Thymus (tissue), 11 donors: ENCODE results near the gene TPPP2. TPM values are rescaled to one million over a fixed set of nuclear protein-coding genes. Genes with fewer than 3 reads are reported as not detected.

Experiments used
- DNase-seq, 9 donors: peaks; one replicate each; pipeline ENCODE4 v3.0.0-alpha.2; 2013; ENCODE audit warnings: low spot score in 9 of 9, low read depth in 6 of 9, missing footprints in 1 of 9
- H3K27ac ChIP-seq, 2 donors: one replicate each; pipeline ENCODE4 v1.5.1; 2013; ENCODE audit warnings: control low read depth in 1 of 2, low read depth in 1 of 2, low read length in 1 of 2, mild to moderate bottlenecking in 1 of 2, moderate library complexity in 1 of 2
- H3K27me3 ChIP-seq, 2 donors: one replicate each; pipeline ENCODE4 v1.5.1; 2013; ENCODE audit warnings: low read length in 1 of 2; ENCODE audit not compliant: control insufficient read depth in 2 of 2, insufficient read depth in 1 of 2
- H3K36me3 ChIP-seq, 2 donors: one replicate each; pipeline ENCODE4 v1.5.1; 2013; ENCODE audit warnings: low read length in 1 of 2, mild to moderate bottlenecking in 1 of 2, moderate library complexity in 1 of 2; ENCODE audit not compliant: control insufficient read depth in 2 of 2, insufficient read depth in 2 of 2
- H3K4me1 ChIP-seq, 2 donors: one replicate each; pipeline ENCODE4 v1.5.1; 2013; ENCODE audit warnings: low read length in 2 of 2; ENCODE audit not compliant: control insufficient read depth in 2 of 2, insufficient read depth in 2 of 2
- H3K4me3 ChIP-seq, 2 donors: one replicate each; pipeline ENCODE4 v1.5.1; 2013; ENCODE audit warnings: low read length in 2 of 2, control low read depth in 1 of 2, mild to moderate bottlenecking in 1 of 2
- H3K9me3 ChIP-seq, 2 donors: one replicate each; pipeline ENCODE4 v1.5.1; 2013; ENCODE audit warnings: low read length in 1 of 2, mild to moderate bottlenecking in 1 of 2; ENCODE audit not compliant: control insufficient read depth in 2 of 2, insufficient read depth in 1 of 2
- WGBS: extraction: QIAGEN DNeasy Blood & Tissue Kit; methylation state at CpG from one replicate; pipeline ENCODE4 v1.1.7; 2013; 5-methylcytosine and 5-hydroxymethylcytosine counted together
- polyA plus RNA-seq: library from polyadenylated mRNA; stranded (reverse); fragments of 200-250 nt; gene quantifications from one replicate; pipeline ENCODE4 v1.2.3, GENCODE V29; 2013
- total RNA-seq: library from RNA; stranded (reverse); fragments of 120-200 nt; gene quantifications from one replicate; pipeline ENCODE4 v1.2.4, GENCODE V29; 2013
- donor health status: healthy.

The TPPP2 gene
- total and polyA plus RNA-seq, 2 donors, result 0.30 TPM; not detected in 1

DNA sequence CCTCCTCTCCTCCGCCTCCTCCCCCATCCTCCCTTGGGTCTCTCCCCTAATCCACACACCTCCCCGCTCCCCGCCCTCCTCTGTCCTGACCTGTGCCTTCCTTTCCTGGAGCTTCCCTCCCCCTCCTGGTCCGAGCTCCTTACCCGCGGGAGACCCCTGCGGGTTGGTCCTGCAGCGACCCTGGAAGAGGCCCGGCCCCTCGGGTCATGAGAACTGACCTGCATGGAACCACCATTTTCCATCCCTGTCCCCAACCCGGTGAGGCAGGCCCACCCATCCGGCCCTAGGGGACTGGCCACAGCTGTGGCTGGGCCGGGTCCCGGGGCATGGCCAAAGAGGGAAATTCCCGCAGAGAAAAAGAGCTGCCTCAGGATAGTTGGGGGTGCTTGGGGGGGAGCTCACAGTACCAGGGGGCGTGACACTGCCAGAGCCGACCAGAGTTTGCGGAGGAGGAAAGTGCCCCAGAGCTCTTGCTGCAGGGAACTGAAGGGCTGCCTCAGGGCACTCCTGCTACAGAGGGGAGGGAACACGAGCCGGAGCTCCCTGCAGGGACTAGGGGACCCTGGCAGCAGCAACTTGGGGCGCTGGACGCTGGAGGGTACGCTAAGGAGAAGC is 40.7 kb downstream of the TPPP2 start:
- H3K9me3 ChIP-seq, result peaks cover 1 to 6% of the 10 kb centered on the region in 2 donors
- peaks cover 60 to 83% of the 10 kb centered on the region in 2 donors for H3K27me3 ChIP-seq
- peak overlapping the region; percentile 46 to 60 for H3K27ac ChIP-seq
- WGBS, result 1% methylated on average over 23 of the region's 23 CpGs
- DNase-seq, result peak in 1 of 9 donors; percentile 13
- H3K36me3 ChIP-seq, result no peaks in the 10 kb centered on the region
- H3K4me1 ChIP-seq, result peaks cover 15 to 34% of the 10 kb centered on the region in 2 donors
- peak overlapping the region; percentile 38 to 48 for H3K4me3 ChIP-seq

DNA sequence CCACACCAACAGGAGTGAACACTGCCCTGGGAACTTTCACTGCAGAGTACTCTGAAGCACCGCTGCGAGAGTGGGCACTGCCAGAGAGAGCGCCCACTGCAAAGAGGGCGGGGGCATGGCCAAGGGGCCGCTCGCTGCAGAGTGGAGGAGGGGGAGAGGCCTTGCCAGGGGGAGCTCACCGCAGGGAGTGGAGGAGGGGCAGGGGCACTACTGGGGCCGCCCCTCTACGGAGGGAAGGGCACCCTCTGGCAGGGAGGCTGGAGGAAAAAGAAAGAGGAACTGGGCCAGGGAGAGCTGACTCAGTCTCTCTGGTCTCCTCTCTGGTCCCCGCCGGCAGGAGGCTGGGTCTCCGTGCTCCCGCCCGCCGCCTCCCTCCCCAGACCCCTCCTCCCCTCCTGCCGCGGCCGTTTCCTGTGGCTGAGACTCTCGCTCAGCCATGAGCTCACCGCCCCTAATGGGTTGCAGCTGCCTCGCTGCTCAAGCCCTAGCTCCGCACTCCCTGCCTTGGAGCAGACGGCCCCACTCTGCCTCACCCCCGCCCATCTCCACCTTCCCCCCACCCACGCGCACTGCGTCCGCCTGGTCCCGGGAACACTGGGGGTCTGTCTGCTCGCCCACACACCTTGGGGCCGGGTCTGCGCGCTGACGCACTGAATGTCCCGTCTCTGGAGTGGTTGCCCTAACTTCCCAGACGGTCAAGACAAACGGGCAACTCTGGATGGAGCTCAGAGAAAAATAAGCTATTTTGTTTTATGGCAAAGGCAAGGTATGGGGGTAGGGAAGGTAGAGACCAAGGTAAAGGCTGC is 41.4 kb downstream of the TPPP2 start:
- peak in 4 of 9 donors; percentile 35 to 65 (median 46) for DNase-seq
- Histone ChIP-seq H3K27me3 (peaks cover 56 to 76% of the 10 kb centered on the region in 2 donors), H3K36me3 (no peaks in the 10 kb centered on the region), H3K4me3 (peak overlapping the region; percentile 35 to 48), H3K27ac (peak overlapping the region; percentile 60 to 68), H3K4me1 (peaks cover 15 to 34% of the 10 kb centered on the region in 2 donors), H3K9me3 (peaks cover 1 to 6% of the 10 kb centered on the region in 2 donors)
- WGBS, result 1% methylated on average over 37 of the region's 37 CpGs

DNA sequence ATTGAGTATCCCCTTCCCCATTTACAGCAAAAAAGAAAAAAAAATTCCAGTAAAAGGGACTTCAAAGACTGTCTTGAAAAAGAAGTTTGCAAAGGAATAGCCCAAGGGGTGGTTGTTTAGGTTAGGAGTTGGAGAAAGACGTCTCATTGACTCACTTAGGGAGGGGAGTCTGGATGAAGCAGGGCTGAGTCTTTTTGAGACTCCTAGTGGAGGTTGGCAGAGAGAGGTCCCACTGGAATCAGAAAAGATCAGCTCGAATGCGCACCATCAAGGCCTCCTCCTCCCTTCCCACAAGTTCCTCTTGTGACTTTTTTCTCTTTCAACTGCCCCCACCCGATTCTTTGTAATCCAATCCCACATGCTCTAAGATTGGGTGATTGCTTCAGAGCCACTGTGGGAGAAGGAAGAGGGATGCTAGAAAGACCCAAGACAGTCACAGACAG is 42.0 kb downstream of the TPPP2 start:
- Histone ChIP-seq H3K4me3 (no peak overlapping the region), H3K4me1 (peaks cover 15 to 34% of the 10 kb centered on the region in 2 donors), H3K9me3 (peaks cover 1 to 6% of the 10 kb centered on the region in 2 donors), H3K27me3 (peaks cover 56 to 70% of the 10 kb centered on the region in 2 donors), H3K27ac (no peak overlapping the region), H3K36me3 (no peaks in the 10 kb centered on the region)
- 8% methylated on average over 4 of the region's 4 CpGs for WGBS
- no peak for DNase-seq

DNA sequence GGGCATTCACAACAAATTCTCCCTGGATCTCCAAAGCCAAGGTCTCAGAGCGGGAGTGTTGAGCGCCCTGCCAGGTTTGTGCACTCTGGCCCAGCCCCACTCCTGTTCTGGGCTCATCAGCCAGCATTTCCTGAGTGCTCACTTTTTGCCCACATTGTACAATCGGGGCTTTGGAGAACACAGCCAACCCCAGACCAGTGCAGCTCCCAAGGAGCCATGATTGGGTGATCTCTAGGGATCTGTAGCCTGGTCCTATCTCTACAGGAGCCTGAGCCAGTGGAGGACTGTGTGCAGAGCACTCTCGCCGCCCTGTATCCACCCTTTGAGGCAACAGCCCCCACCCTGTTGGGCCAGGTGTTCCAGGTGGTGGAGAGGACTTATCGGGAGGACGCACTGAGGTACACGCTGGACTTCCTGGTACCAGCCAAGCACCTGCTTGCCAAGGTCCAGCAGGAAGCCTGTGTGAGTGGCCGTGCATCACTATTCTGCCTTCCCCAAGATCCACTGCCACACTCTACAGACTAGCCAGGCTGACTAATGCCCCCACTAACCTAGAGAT is 42.8 kb downstream of the TPPP2 start:
- Histone ChIP-seq H3K4me3 (no peak overlapping the region), H3K27me3 (peaks cover 50 to 62% of the 10 kb centered on the region in 2 donors), H3K27ac (no peak overlapping the region), H3K4me1 (peaks cover 15 to 34% of the 10 kb centered on the region in 2 donors), H3K36me3 (no peaks in the 10 kb centered on the region), H3K9me3 (peaks cover 1 to 6% of the 10 kb centered on the region in 2 donors)
- 88% methylated on average over 9 of the region's 9 CpGs for WGBS
- no peak for DNase-seq

DNA sequence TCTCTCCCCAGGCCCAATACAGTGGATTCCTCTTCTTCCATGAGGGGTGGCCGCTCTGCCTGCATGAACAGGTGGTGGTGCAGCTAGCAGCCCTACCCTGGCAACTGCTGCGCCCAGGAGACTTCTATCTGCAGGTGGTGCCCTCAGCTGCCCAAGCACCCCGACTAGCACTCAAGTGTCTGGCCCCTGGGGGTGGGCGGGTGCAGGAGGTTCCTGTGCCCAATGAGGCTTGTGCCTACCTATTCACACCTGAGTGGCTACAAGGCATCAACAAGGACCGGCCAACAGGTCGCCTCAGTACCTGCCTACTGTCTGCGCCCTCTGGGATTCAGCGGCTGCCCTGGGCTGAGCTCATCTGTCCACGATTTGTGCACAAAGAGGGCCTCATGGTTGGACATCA is 43.9 kb downstream of the TPPP2 start:
- no peak overlapping the region for H3K4me3 ChIP-seq
- no peak for DNase-seq
- H3K4me1 ChIP-seq, result peaks cover 15 to 29% of the 10 kb centered on the region in 2 donors
- no peak overlapping the region for H3K27ac ChIP-seq
- H3K36me3 ChIP-seq, result no peaks in the 10 kb centered on the region
- peaks cover 1 to 6% of the 10 kb centered on the region in 2 donors for H3K9me3 ChIP-seq
- peaks cover 42 to 58% of the 10 kb centered on the region in 2 donors for H3K27me3 ChIP-seq
- WGBS, result 94% methylated on average over 9 of the region's 9 CpGs

DNA sequence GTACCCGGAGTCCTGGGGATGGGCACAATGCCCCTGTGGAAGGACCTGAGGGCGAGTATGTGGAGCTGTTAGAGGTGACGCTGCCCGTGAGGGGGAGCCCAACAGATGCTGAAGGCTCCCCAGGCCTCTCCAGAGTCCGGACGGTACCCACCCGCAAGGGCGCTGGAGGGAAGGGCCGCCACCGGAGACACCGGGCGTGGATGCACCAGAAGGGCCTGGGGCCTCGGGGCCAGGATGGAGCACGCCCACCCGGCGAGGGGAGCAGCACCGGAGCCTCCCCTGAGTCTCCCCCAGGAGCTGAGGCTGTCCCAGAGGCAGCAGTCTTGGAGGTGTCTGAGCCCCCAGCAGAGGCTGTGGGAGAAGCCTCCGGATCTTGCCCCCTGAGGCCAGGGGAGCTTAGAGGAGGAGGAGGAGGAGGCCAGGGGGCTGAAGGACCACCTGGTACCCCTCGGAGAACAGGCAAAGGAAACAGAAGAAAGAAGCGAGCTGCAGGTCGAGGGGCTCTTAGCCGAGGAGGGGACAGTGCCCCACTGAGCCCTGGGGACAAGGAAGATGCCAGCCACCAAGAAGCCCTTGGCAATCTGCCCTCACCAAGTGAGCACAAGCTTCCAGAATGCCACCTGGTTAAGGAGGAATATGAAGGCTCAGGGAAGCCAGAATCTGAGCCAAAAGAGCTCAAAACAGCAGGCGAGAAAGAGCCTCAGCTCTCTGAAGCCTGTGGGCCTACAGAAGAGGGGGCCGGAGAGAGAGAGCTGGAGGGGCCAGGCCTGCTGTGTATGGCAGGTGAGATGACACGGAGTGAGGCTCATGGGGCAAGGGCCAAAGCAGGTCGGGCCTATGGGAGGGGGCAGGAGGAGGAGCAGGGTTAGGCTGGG is 44.6 kb downstream of the TPPP2 start:
- Histone ChIP-seq H3K4me3 (no peak overlapping the region), H3K9me3 (peaks cover 1 to 6% of the 10 kb centered on the region in 2 donors), H3K27me3 (peaks cover 35 to 51% of the 10 kb centered on the region in 2 donors), H3K4me1 (peaks cover 12 to 23% of the 10 kb centered on the region in 2 donors), H3K36me3 (no peaks in the 10 kb centered on the region), H3K27ac (no peak overlapping the region)
- no peak for DNase-seq
- WGBS, result 97% methylated on average over 26 of the region's 26 CpGs

DNA sequence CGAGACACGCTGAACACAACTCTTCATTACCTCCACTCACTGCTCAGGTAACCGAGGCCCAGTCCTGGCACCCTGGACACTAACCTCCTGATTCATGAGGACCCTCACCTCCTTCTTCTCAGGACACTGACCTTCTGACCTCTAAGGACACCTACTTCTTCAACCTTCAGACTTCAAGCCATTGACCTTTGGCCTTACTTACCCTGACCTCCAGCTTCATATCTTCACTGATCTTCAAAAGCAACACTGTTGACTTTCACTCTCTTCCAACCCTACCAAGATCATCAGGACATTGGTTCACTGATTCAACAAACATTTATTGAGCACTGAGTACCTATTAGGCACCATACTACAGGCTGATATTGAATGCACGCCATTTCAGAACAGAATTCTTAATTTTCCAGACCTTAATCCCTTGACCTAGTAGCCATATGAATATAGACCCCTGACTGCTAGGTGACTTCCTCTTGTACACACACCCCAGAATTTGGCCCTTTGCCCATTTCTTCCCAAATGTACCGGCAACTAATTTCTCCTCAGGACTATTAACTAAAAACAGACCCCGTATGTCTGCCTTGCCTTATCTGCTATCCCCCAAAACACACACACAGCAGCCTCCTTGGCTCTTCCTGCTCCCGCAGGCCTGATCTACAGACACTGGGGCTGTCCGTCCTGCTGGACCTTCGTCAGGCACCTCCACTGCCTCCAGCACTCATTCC is 45.9 kb downstream of the TPPP2 start:
- no peak for DNase-seq
- H3K9me3 ChIP-seq, result no peaks in the 10 kb centered on the region
- peaks cover 4 to 13% of the 10 kb centered on the region in 2 donors for H3K4me1 ChIP-seq
- H3K4me3 ChIP-seq, result no peak overlapping the region
- H3K27ac ChIP-seq, result no peak overlapping the region
- H3K36me3 ChIP-seq, result no peaks in the 10 kb centered on the region
- 96% methylated on average over 9 of the region's 9 CpGs for WGBS
- peaks cover 22 to 40% of the 10 kb centered on the region in 2 donors for H3K27me3 ChIP-seq

DNA sequence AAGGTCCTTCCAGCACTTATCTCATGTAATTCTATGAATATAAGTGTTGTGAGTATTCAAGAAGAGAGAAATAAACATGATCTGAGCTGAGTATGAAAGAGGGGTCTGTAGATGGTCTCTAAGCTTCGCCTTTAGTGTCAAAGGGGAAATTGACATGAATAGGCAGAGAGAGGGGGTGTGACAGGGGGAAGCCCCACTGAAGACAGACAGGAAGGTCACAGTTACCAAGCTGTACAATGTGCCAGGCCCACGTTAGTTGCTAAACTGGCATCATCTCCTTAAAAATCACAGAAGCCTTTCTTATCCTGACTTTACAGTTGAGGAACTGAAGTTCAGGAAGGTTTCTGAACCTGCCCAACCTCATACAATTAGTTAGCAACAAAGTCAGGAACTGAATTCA is 47.7 kb downstream of the TPPP2 start:
- peaks cover 5 to 22% of the 10 kb centered on the region in 2 donors for H3K27me3 ChIP-seq
- H3K4me1 ChIP-seq, result peaks cover 0 to 2% of the 10 kb centered on the region in 2 donors
- H3K27ac ChIP-seq, result no peak overlapping the region
- H3K9me3 ChIP-seq, result no peaks in the 10 kb centered on the region
- WGBS, result 88% methylated on average over 2 of the region's 2 CpGs
- DNase-seq, result no peak
- no peaks in the 10 kb centered on the region for H3K36me3 ChIP-seq
- H3K4me3 ChIP-seq, result no peak overlapping the region
